ENCODE results near the gene KIF14.
"Not testable (repeated sequence)": the region's sequence is repeated elsewhere in the genome, so short reads cannot be mapped to it uniquely, and the experiment has no call there.

The KIF14 gene

DNA sequence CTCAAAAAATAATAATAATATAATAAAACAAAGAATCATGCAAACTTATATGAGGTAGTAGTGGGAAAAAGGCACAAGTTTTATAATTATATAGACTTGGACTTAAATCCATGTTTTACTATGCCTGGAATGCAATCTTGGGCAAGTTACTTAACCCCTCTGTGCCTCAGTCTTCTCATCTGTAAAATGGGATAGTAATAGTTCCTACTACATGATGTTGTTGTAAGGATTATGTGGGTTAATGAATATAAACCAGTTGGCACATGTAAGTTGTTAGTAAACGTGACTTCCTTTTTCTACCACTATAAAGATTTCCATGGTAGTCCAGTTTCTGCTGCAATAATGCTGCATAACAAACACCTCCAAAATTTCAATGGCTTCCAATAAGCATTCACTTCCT, 10.8 kb upstream of the KIF14 start:
- no peak for DNase-seq (ENCODE audit: low spot score)

DNA sequence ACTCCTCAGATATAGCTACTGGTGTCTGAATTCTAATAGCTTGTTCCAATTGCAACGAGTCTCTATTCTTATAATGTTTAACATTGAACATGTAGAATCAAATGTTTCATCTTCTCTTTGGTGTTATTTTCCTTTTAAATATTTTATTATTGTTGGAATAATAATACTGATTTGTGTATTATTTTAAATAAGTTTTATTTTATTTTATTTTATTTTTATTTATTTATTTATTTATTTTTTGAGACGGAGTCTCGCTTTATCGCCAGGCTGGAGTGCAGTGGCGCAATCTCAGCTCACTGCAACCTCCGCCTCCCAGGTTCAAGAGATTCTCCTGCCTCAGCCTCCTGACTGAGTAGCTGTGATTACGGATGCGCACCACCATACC, 10.0 kb upstream of the KIF14 start:
- not testable (repeated sequence) for DNase-seq (ENCODE audit: low spot score)

DNA sequence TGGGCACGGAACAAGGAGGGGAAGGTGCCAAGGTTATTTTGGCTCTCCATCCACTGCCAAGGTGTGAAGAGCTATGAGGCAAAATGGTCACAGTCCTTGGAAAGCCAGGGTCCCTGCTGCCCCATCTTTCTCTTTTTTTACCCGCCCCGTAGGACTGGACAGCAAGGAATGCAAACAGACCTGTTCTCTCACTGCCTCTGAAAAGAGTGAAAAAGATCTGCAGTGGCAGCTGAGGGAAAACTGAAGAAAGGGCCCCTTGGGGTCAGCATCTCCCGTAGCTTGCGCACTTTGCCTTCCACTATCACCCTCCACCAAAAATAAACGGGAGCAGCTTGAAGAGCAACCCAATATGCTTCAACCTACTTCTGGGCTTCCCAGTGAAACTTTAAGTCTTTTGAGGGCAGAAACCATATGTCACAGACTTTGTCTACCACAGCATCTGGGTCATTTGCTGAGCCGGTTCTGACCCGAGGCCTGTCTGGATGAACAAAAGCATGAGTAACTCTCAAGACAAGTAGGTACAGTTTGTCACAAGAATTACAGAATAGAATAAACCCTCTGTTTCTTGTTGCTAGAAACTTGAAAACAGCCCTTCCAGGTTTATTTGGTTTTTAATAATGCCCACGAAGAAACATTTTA, 9.4 kb upstream of the KIF14 start:
- no peak for DNase-seq (ENCODE audit: low spot score)

DNA sequence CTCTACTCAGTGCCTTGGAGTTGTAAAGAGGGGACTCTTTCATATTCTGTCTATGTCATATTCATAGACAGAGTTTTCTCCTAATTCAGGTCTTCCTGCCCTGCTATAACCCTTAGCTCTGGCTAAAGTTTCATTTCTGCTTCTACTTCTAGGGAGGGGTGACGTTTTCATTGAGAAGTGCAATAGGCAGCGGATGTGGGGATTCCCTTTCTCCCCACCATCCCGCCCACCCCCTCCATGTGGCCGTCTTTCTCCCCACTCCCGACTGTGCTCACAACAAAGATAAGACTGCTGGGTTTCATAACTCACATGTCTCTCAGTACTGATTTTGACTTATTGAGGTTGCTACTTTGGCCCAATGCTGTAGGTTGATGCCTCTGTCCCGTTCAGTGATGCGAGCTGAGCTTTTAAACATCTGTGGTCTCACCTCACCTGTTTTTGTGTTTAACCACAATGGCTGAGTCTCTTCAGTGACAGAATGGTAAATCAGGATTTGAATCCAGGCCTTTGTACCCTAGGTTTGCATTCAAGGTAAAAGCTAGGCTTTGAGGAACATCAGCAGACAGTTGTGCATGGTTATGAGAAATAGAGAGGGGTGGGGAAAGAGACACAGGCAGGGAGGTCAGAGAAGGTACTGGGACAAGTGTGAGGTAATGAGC, 7.8 kb upstream of the KIF14 start:
- DNase-seq (ENCODE audit: low spot score), result no peak

DNA sequence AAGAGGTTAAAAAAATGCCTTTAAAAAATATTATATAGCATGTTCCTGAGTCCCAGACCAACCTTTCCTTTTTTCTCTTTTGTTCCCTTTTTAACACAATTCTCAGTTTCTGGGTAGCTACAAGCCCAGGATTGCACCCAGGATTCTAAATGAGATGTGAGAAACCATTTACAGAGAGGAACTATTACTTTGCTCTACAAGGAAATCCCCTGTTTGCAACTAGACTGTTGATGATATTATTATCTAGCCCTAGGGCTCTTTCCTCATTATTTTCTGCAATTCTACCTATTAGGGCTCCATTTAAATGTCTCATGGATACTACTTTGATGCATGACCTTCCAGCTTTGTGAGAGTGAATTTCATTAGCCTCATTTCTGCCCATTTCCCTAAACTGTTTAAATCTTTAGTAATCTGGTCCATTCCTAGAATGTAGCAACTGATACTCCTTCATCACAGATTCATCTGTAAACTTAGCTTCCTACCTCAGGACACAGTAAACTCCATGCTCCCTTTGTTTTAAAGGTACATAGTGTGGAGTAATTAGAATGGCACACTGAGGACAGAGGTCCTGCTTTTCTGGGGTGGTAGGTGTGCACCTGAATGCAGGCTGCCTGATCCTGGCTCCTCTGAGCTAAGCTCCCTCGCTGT, 7.1 kb upstream of the KIF14 start:
- no peak for DNase-seq (ENCODE audit: low spot score)

DNA sequence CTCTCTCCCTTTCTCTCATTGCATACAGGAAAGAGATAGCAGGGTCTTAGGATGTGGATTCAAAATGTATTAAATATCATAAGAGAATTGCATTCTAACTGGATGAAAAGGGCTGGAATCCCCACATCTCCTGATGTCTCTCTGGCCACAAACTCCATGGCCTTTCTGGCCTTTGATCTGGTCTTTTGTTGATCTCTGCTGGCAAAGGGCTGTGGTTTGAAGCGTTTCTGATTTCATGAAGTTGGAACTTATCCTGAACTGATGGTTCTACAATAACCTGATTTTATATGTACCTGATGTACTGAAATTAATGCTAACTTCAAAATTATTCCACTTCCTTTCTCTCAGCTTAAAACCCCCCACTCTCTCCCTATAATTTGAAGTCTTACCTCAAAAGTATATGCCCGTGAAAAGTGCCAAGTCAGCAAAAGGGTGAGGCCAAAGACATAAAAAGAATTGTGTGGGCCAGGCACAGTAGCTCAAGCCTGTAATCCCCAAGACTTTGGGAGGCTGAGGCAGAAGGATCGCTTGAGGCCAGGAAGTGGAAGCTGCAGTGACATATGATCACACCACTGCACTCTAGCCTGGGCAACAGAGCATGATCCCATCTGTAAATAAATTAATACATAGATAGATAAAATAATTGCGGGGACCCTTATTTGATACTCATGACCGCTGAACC, 6.4 kb upstream of the KIF14 start:
- DNase-seq (ENCODE audit: low spot score), result no peak

DNA sequence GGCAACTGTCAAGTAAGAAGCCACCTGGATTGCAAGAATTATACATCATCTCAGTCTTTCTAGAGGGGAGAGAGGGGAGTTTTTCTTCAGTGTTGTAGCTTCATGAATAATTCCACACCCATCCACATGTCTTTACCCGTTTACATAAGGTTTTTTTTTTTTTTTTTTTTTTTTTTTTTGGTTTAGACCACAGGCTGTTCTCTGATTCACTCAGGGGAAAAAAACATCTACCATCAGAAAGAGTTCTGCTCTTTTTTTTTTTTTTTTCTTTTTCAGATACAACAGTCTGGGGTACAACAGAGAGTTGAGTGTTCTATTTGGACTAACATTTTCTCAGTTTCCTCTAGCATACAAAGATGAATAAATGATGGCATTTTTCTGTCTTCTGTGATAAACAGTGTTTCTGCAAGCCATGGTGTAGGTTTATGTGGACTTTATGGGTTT, 4.9 kb upstream of the KIF14 start:
- no peak for DNase-seq (ENCODE audit: low spot score)

DNA sequence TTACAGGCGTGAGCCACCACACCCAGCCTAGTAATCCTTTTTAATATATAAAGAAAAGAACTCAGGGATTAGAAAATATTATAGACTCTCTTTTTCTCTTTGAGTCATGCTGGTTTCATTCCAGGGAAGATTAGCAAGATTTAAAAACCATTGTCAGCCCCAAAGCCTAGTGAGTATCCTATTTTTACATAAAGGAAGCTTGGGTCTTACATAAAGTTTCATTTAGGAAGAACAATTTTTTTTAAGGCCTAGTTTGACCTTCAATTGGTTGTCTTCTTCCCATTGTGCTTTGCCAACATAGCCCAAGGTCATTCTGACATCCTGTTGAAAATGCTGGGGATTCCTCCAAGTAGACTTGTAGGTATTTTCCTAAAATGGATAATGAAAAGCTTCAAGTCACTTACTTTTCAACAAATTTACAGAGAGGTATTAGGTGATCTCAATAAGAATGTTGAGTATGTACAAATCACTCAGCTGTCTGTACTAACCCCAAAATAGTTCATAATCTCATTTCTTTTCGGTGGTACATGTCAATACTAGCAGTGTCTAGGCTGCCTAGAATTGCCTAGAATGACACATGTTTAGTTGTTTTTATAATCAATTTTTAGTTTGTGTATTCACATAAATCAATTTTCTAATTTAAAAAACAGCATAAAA, 4.3 kb upstream of the KIF14 start:
- DNase-seq (ENCODE audit: low spot score), result no peak

DNA sequence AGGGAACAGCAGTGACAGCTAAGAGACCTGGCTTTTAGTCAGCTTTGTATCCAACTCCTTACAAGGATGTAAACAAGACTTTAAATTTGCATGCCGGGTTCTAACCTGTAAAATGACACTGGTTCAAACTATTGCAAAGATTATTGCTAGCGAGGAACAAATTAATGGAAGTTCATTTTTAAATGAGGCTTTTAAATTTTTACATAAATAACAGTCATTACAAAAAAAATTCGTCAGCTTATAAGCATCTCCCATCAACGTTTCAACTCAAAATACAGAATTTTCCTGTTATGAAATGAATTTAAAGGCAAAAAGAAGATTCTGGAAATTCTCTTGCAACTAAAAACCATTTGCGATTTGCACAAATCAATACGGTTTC, 668 bp downstream of the KIF14 start:
- peak; percentile 35 for DNase-seq (ENCODE audit: low spot score)

DNA sequence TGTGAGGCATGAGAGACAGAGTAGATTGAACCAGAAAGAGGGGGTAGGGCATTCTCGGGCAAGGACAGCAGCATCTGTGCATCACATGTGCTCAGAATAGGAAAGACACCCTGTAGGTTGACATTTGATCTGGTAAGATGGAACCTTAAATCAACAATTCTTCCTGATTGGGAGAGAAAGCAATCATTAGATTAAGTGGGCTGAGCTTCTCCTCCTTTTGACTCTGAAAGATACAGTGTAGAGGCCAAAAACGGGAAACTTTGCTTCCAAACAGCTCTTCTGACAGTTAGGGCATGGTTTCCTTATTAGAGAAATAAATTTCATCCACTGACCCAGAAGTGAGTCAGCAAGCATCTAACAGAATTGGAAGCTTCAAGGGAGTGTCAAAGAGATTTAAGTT, 9.7 kb downstream of the KIF14 start:
- no peak for DNase-seq (ENCODE audit: low spot score)

DNA sequence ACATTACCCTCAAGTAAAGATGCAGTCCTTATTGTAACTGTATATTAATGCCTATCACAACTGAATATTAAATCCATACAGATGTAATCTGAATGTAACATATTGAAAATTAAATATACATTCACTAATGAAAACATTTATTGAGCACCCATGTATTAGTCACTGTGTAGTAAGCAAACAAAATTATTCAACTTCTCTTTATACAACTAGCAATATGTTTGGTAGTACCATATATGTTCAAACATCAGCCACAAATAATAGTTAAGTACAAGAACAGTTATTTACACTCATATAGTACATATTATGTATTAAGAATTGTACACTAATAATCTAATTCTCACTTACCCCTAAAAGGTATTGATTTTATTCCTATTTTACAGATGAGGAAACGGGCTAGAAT, 17.9 kb downstream of the KIF14 start:
- no peak for DNase-seq (ENCODE audit: low spot score)

DNA sequence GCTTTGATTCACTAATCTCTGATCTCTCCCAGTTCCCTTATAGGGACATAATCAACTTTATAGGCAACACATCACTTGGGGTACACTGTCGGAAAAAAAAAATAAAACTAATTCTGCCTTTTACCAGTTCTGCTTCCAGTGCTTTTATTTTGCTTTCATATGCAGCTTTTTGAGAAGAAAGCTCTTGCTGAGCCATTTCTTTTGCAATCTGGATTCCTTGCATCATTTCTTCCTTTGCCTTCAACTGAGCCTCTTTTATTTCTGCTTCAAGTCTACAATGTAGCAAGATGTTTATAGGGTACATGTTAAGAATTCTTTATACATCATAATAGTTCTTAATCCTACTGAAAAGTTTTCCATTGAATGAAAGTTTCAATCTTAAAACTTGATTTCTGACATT, 30.6 kb downstream of the KIF14 start:
- no peak for DNase-seq (ENCODE audit: low spot score)

DNA sequence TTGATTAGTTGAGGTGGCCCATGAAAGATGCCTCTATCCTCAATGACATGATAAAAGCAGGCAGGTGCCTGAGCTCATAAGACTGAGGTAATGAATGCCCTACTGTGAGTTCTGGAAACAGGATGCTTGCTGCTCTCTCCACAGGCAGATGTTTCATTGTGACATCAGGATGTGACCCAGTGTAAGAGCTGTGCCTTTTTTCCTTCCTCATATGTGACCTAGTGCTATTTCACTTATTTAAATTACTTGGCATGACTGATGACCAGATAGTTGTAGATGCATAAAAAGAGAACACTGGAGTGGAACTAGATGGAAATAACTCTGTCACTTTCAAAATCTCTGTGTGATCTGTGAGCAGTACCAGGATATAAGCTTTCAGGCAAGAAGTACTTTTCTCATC, 31.9 kb downstream of the KIF14 start:
- no peak for DNase-seq (ENCODE audit: low spot score)

DNA sequence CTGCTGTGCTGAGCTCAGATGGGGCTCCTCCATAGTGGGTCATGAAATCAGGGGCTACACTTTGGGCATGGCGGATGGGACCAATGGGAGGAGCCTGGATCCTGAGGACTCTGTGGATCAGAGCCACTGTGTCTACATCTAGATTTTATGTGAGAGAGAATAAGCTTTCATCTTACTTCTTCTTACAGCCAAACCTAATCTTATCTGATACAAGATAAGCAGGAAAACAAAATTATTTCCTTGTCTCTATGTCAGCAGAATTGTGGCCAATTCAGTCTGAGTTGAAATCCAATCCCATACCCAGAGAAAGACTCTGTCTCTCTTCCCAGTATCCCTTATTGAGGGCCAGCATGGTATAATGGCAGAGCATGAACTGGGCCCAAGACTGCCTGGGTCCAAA, 56.2 kb downstream of the KIF14 start:
- no peak for DNase-seq (ENCODE audit: low spot score)

DNA sequence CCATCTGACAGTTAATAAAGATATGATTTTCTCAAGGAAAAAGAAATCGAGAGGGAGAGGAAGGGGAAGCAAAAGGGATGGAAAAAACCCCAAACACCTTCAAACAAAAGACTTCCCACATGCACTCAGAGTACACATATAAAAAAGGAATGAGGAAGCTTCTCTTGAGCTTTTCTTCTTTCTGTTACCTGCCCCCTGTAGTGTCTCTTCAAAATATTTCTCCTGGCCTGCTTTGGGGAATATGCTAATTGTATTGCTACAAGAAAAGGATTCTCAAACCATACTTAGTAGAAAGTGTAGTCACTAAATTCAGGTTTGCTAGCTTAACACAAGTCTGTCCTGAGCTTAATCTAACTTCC, 58.7 kb downstream of the KIF14 start:
- no peak for DNase-seq (ENCODE audit: low spot score)

DNA sequence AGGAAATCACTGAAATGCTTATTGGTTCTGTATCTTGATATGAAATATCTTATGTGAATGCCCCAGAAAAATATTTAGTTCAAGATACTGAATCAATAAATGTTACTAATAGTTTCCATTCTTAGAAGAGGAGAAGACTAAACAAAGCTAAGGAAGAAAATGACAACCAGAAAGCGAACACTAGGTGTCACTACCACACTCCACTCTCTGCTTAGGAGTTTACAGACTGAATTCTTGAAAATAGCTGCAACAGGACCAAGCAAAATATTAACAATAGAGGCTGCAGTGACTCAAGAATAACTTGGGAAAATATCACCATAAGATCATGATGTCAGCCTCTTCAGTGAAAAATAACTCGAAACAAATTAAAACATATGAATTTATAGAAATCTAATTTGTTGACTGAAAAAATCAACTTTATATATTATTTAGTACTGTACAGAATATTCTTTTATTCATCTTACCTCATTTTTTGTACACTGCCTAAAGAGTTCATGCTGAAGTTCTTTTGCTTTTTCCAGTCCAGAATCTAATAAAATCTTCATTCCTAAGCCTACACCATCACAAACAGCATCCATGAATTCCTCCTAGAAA, 61.6 kb downstream of the KIF14 start:
- peak; percentile 77 for DNase-seq (ENCODE audit: low spot score)

DNA sequence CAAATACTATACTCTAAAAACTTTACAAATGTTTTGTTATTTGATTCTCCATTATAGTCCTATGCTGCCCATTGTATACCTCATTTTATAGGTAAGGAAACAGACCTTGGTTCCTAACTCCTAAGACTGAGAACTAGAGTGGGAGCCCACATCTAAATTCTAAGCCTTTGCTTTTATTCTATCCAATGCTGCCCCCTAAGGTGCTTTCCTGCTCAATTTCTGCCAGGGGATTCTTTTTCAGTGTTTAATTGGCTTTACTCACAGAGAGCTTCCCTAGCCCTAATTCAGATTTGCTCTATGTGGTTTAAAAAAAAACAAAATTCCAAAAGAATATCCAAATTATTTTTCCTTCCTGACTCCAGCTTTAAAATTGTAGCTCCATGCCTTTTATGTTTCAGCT, 64.5 kb downstream of the KIF14 start:
- DNase-seq (ENCODE audit: low spot score), result no peak

DNA sequence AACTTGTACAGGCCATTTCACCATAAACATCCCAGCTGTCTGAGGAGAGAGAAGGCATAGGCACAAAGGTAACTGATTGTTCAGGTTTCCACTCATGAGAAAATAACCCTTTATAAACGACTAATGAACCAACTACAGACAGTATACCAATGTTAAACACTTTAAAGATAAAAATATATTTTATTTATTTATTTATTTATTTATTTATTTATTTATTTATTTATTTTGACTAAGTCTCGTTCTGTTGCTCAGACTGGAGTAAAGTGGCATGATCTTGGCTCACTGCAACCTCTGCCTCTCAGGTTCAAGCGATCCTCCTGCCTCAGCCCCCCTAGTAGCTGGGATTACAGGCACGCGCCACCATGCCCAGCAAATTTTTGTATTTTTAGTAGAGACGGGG, 67.8 kb downstream of the KIF14 start:
- DNase-seq (ENCODE audit: low spot score), result not testable (repeated sequence)

DNA sequence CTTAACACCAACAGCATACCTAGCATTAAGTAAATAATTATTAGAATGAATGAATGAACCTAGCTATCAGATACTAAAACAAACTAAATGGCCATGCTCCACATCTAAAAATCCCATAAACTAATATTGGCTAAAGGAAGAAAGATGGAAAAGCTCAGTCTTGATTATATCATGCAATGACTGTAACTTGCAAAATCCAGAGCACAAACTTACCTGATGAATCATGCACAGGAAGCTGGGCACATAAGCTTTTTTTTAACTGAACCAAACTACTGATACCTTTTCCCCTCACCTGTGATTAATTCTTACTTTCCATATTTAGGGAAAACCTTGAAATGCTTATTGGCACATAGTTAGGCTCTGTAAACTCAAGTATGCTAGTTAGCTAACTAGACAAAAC, 70.2 kb downstream of the KIF14 start:
- peak; percentile 19 for DNase-seq (ENCODE audit: low spot score)

DNA sequence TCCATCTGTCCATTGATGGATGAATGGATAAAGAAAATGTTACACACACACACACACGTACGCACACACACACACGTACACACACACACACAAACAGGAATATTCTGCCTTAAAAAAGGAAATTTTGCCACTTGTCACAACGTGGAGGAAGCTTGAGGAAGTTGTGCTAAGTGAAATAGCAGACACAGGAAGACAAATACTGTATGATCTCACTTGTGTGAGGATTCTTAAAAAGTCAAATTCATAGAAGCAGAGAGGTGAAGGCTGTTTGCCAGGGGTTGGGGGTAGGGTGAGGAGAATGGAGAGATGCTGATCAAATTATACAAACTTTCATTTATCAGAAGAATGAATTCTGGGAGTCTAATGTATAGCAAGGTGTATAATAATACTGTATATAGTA, 73.2 kb downstream of the KIF14 start:
- no peak for DNase-seq (ENCODE audit: low spot score)

DNA sequence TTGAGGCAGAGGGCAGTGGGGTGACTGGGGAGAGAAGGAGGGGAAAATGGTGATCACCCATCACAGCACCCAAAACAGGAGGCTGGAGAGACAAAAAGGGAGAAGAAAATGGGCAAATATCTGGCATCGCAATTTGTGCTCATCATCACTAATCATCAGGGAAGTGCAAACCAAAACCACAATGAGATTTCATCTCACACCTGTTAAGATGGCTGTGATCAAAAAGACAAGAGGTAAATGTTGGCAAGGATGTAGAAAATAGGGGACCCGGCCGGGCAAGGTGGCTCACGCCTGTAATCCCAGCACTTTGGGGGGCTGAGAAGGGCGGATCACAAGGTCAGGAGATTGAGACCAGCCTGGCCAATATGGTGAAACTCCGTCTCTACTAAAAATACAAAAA, 74.0 kb downstream of the KIF14 start:
- DNase-seq (ENCODE audit: low spot score), result no peak

DNA sequence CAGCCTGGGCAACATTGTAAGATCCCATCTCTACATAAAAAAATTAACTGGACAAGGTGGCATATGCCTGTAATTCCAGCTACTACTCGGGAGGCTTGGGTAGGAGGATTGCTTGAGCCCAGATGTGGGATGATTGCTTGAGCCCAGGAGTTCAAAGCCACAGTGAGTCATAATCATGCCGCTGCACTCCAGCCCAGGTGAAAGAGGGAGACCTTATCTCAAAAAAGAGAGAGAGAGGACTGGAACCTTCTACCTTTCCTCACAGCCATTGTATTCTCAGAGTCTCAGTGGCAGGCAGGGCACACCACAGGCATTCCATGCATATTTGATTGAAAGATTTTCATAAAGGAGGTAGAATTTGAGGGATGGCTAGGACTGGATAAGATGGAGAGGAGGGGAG, 78.4 kb downstream of the KIF14 start:
- DNase-seq (ENCODE audit: low spot score), result no peak

Data from RKO (cell line).